Osteoblast (primary cell): ENCODE measurements around the gene PLCG2. TPM values are rescaled to one million over a fixed set of nuclear protein-coding genes. Genes with fewer than 3 reads are reported as not detected.

ENCODE experiments used
- DNase-seq: peaks from one replicate; pipeline ENCODE4 v3.0.0; 2011; ENCODE audit warnings: low spot score, mixed read lengths; ENCODE audit not compliant: insufficient read length; ENCODE audit errors: missing footprints
- H2AFZ ChIP-seq: 2 replicates; pipeline ENCODE4 v1.6.0; 2011; ENCODE audit warnings: mild to moderate bottlenecking, low read length
- H3K27ac ChIP-seq: 2 replicates; pipeline ENCODE4 v1.5.1; 2011; ENCODE audit warnings: mild to moderate bottlenecking, low read depth, low read length, moderate library complexity
- H3K27me3 ChIP-seq: 2 replicates; pipeline ENCODE4 v1.6.0; 2012; ENCODE audit warnings: mild to moderate bottlenecking, control low read depth, inconsistent platforms, low read length, moderate library complexity; ENCODE audit not compliant: insufficient read depth
- H3K36me3 ChIP-seq: 2 replicates; pipeline ENCODE4 v1.5.1; 2011; ENCODE audit warnings: mild to moderate bottlenecking, low read length, control low read depth, moderate library complexity; ENCODE audit not compliant: insufficient read depth
- H3K4me1 ChIP-seq: 2 replicates; pipeline ENCODE4 v1.5.1; 2011; ENCODE audit warnings: mild to moderate bottlenecking, low read length, control low read depth, moderate library complexity; ENCODE audit not compliant: insufficient read depth
- H3K4me2 ChIP-seq: 2 replicates; pipeline ENCODE4 v1.6.0; 2011; ENCODE audit warnings: mild to moderate bottlenecking, low read length; ENCODE audit not compliant: insufficient read depth
- H3K4me3 ChIP-seq: fragments of 200-600 bp; sonication (generic); 3 replicates; pipeline ENCODE4 v1.5.1; 2012; ENCODE audit warnings: mild to moderate bottlenecking, low read length, inconsistent platforms; ENCODE audit not compliant: insufficient read depth
- H3K79me2 ChIP-seq: 2 replicates; pipeline ENCODE4 v1.6.0; 2012; ENCODE audit warnings: mild to moderate bottlenecking, low read length, control low read depth, inconsistent platforms; ENCODE audit not compliant: insufficient read depth
- H3K9me3 ChIP-seq: 2 replicates; pipeline ENCODE4 v1.5.1; 2011; ENCODE audit warnings: low read depth, low read length, control low read depth
- H4K20me1 ChIP-seq: 2 replicates; pipeline ENCODE4 v1.6.0; 2012; ENCODE audit warnings: mild to moderate bottlenecking, low read length, control low read depth; ENCODE audit not compliant: insufficient read depth
- total RNA-seq: library from RNA; depleted of rRNA; stranded (reverse); fragments of >200 nt; gene quantifications from 2 replicates; pipeline ENCODE4 v1.2.3, GENCODE V29; 2012
- TF ChIP-seq, protein P1 (sequence below): IDR thresholded peaks from 2 replicates; pipeline ENCODE4 v1.5.1; 2011; ENCODE audit warnings: mild to moderate bottlenecking, low read depth, low read length, moderate library complexity; ENCODE audit errors: extremely low read depth

PLCG2 gene
- total RNA-seq, 1 donor: 1.1 TPM

DNA sequence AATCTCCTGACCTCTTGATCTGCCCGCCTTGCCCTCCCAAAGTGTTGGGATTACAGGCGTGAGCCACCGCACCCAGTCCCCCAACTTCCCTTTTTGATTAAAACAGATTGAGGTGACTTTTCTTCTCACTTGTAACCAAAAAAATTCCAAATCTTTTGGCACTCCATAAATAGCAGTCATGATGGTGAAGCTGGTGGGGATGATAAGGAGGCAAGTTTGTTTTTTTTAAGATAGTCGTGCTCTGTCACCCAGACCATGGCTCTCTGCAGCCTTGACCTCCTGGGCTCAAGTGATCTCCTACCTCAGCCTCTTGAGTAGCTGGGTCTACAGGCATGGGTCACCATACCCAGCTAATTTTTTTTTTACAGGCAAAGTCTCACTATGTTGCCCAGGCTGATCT is 34.7 kb upstream of the PLCG2 start:
- no peaks in the 10 kb centered on the region for H3K36me3 ChIP-seq
- H3K4me1 ChIP-seq: peaks cover 3% of the 10 kb centered on the region
- H2AFZ ChIP-seq: no peak overlapping the region
- TF ChIP-seq, protein P1, sequence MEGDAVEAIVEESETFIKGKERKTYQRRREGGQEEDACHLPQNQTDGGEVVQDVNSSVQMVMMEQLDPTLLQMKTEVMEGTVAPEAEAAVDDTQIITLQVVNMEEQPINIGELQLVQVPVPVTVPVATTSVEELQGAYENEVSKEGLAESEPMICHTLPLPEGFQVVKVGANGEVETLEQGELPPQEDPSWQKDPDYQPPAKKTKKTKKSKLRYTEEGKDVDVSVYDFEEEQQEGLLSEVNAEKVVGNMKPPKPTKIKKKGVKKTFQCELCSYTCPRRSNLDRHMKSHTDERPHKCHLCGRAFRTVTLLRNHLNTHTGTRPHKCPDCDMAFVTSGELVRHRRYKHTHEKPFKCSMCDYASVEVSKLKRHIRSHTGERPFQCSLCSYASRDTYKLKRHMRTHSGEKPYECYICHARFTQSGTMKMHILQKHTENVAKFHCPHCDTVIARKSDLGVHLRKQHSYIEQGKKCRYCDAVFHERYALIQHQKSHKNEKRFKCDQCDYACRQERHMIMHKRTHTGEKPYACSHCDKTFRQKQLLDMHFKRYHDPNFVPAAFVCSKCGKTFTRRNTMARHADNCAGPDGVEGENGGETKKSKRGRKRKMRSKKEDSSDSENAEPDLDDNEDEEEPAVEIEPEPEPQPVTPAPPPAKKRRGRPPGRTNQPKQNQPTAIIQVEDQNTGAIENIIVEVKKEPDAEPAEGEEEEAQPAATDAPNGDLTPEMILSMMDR: no peak
- H3K27me3 ChIP-seq: no peaks in the 10 kb centered on the region
- H3K79me2 ChIP-seq: no peaks in the 10 kb centered on the region
- no peak for DNase-seq
- H3K9me3 ChIP-seq: no peaks in the 10 kb centered on the region
- H4K20me1 ChIP-seq: no peaks in the 10 kb centered on the region
- H3K4me3 ChIP-seq: no peak overlapping the region
- H3K27ac ChIP-seq: no peak overlapping the region
- H3K4me2 ChIP-seq: no peak overlapping the region

DNA sequence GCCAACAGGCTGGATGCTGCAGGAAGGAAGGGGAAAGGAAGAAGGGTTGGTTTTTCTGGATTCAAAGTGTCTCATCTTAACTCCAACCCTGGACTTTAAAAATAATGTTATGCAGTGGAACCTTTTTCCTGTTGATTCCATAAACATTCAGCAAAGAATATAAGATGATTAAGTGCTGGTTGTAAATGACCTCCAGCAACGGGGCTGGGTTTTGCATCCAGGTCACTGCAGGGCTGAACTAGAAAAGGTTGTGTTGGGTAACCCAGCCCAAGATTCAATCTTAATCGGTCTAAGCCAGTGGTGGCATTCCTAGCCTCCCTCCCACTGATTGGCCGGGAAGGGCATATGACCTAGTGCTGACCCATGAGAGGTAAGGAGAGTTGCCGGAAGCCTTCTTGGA is 34.2 kb upstream of the PLCG2 start:
- peak overlapping the region; percentile 45 for H2AFZ ChIP-seq
- H4K20me1 ChIP-seq: no peaks in the 10 kb centered on the region
- H3K4me3 ChIP-seq: no peak overlapping the region
- no peaks in the 10 kb centered on the region for H3K36me3 ChIP-seq
- DNase-seq: no peak
- no peak overlapping the region for H3K27ac ChIP-seq
- H3K4me1 ChIP-seq: peaks cover 3% of the 10 kb centered on the region
- no peaks in the 10 kb centered on the region for H3K9me3 ChIP-seq
- H3K79me2 ChIP-seq: no peaks in the 10 kb centered on the region
- TF ChIP-seq, protein P1: no peak
- no peak overlapping the region for H3K4me2 ChIP-seq
- H3K27me3 ChIP-seq: no peaks in the 10 kb centered on the region

DNA sequence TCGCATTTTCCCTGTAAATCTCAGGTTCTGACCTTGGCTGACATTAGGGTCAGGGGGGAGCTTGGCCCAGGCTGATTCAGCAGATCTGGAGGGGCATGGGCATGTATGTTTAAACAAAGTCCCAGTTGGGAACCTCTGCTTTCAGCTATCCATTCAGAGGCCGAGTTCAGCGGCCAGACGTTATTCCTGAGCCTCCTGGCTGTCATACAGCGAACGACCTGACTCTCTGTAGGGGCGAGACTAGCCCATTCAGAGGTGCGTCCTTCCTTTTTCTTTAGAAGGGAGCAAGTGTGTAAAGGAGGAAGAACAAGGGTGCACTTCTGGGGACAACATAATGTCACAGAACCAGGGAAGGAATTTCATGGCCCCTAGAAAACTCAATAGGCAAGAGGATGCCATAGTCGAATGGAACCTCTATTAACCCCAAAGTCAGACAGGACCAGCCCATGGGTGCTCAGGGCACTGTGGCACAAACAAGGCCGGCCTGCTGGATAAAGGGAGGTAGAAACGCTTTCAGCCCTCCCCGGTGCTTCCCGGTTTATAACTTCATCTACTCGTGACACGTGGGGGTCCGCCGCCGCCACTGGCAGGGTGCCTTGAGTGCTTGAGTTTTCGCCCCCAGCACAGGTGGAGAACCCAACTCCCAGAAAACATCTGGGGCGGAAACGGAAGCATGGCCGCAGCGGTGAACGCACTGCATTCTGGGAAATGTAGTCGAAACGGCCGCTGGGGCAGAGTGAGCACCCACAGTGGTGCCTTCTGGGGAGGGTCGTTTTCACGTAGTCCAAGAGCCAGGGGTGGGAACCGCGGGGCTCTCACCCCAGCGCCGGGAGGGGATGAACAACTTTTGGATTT is 33.2 kb upstream of the PLCG2 start:
- DNase-seq: peak; percentile 91
- TF ChIP-seq, protein P1: no peak
- H3K4me3 ChIP-seq: peak overlapping the region; percentile 67
- peak overlapping the region; percentile 77 for H3K4me2 ChIP-seq
- H3K27ac ChIP-seq: no peak overlapping the region
- no peaks in the 10 kb centered on the region for H3K79me2 ChIP-seq
- H4K20me1 ChIP-seq: no peaks in the 10 kb centered on the region
- no peaks in the 10 kb centered on the region for H3K9me3 ChIP-seq
- H3K36me3 ChIP-seq: no peaks in the 10 kb centered on the region
- no peaks in the 10 kb centered on the region for H3K27me3 ChIP-seq
- H2AFZ ChIP-seq: peak overlapping the region; percentile 99
- H3K4me1 ChIP-seq: peaks cover 3% of the 10 kb centered on the region

DNA sequence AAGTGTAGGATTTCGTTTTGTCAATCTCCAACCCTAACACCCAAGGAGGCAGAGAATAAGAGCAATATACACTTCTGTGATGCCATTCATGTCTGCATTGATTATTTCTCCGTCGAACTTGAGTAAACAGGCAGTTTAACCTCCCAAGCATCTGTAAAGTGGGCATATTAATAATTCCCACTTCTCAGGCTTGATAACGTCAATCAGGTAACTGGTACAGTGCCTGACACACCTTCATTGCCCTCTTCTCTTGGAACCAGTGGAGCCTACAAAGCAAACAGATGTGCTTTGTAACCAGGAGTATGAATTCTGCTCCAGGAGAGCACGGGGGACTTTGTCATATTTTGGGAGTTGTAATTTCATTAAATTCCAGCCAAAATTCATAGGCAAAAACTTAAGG is 32.5 kb upstream of the PLCG2 start:
- H3K36me3 ChIP-seq: no peaks in the 10 kb centered on the region
- no peaks in the 10 kb centered on the region for H3K9me3 ChIP-seq
- TF ChIP-seq, protein P1: no peak
- peak overlapping the region; percentile 77 for H3K4me2 ChIP-seq
- DNase-seq: no peak
- no peak overlapping the region for H3K27ac ChIP-seq
- H3K27me3 ChIP-seq: no peaks in the 10 kb centered on the region
- H3K79me2 ChIP-seq: no peaks in the 10 kb centered on the region
- H4K20me1 ChIP-seq: no peaks in the 10 kb centered on the region
- H2AFZ ChIP-seq: peak overlapping the region; percentile 99
- H3K4me1 ChIP-seq: peaks cover 3% of the 10 kb centered on the region
- peak overlapping the region; percentile 67 for H3K4me3 ChIP-seq
